WERI-Rb-1 (cell line): ENCODE results near the gene ZNF79.

Experiments used
- DNase-seq: peaks from one replicate; pipeline ENCODE4 v3.0.0-alpha.2; 2020
- H3K27ac ChIP-seq: fragments of 250-450 bp; sonication (Bioruptor Pico); 2 replicates; pipeline ENCODE4 v1.5.1; 2020; ENCODE audit warnings: mild to moderate bottlenecking, moderate library complexity
- H3K27me3 ChIP-seq: fragments of 250-450 bp; sonication (Bioruptor Pico); 2 replicates; pipeline ENCODE4 v1.5.1; 2021; ENCODE audit warnings: mild to moderate bottlenecking, low read depth, moderate library complexity; ENCODE audit not compliant: insufficient read depth, severe bottlenecking
- H3K36me3 ChIP-seq: fragments of 250-450 bp; sonication (Bioruptor Pico); 2 replicates; pipeline ENCODE4 v1.5.1; 2020; ENCODE audit warnings: mild to moderate bottlenecking, moderate library complexity
- H3K4me3 ChIP-seq: 2 replicates; pipeline ENCODE4 v1.5.1; 2011; ENCODE audit warnings: low read depth, mild to moderate bottlenecking, control low read depth, low read length
- H3K9me3 ChIP-seq: fragments of 250-450 bp; sonication (Bioruptor Pico); 2 replicates; pipeline ENCODE4 v1.5.1; 2021; ENCODE audit warnings: mild to moderate bottlenecking, moderate library complexity; ENCODE audit not compliant: severe bottlenecking
- CTCF ChIP-seq: IDR thresholded peaks from 2 replicates; pipeline ENCODE4 v1.5.1; 2011; ENCODE audit warnings: low read depth, mild to moderate bottlenecking, control low read depth, inconsistent platforms, low read length

The ZNF79 gene

GRCh38 chr9:127406799-127407491, 17.2 kb upstream of the ZNF79 start:
- no peak for DNase-seq
- 0 out of 2 replicates have a peak overlapping the region, but pooled peaks have one; percentile 13 for H3K27ac ChIP-seq
- H3K9me3 ChIP-seq: no peaks in the 10 kb centered on the region
- H3K4me3 ChIP-seq: no peak overlapping the region
- TF ChIP-seq CTCF: peak; percentile 36
- peaks cover 82% of the 10 kb centered on the region for H3K36me3 ChIP-seq
- no peaks in the 10 kb centered on the region for H3K27me3 ChIP-seq

GRCh38 chr9:127407492-127407843, 16.7 kb upstream of the ZNF79 start:
- no peak for DNase-seq
- no peak overlapping the region for H3K4me3 ChIP-seq

GRCh38 chr9:127411122-127411521, 13.1 kb upstream of the ZNF79 start:
- no peaks in the 10 kb centered on the region for H3K27me3 ChIP-seq
- no peak overlapping the region for H3K4me3 ChIP-seq
- DNase-seq: no peak
- H3K9me3 ChIP-seq: no peaks in the 10 kb centered on the region
- no peak for TF ChIP-seq CTCF
- peaks cover 59% of the 10 kb centered on the region for H3K36me3 ChIP-seq
- H3K27ac ChIP-seq: no peak overlapping the region

More at GRCh38 chr9:127407492-127407843, 16.7 kb upstream of the ZNF79 start:
- Histone ChIP-seq H3K9me3 (no peaks in the 10 kb centered on the region), H3K27me3 (no peaks in the 10 kb centered on the region), H3K27ac (0 out of 2 replicates have a peak overlapping the region, but pooled peaks have one; percentile 13), H3K36me3 (peaks cover 82% of the 10 kb centered on the region)
- no peak for TF ChIP-seq CTCF

GRCh38 chr9:127415141-127415540, 9.0 kb upstream of the ZNF79 start:
- no peaks in the 10 kb centered on the region for H3K27me3 ChIP-seq
- H3K27ac ChIP-seq: peak overlapping the region; percentile 48
- no peaks in the 10 kb centered on the region for H3K9me3 ChIP-seq
- TF ChIP-seq CTCF: no peak
- H3K36me3 ChIP-seq: peaks cover 33% of the 10 kb centered on the region
- DNase-seq: no peak
- no peak overlapping the region; the same call in 1 of the 2 replicates for H3K4me3 ChIP-seq

- no peaks in the 10 kb centered on the region for H3K27me3 ChIP-seq
- H3K36me3 ChIP-seq: peaks cover 30% of the 10 kb centered on the region
- no peaks in the 10 kb centered on the region for H3K9me3 ChIP-seq
- no peak overlapping the region for H3K27ac ChIP-seq
- DNase-seq: no peak
- TF ChIP-seq CTCF: no peak
- no peak overlapping the region for H3K4me3 ChIP-seq
Measured at GRCh38 chr9:127415657-127416056, 8.5 kb upstream of the ZNF79 start.
